K562 (cell line): ENCODE results near the gene KLK3. TPM values are rescaled to one million over a fixed set of nuclear protein-coding genes. Genes with fewer than 3 reads are reported as not detected.
A peak's percentile ranks its signal among the peaks of the same experiment; 100 is the strongest.

ENCODE experiments used
- CTBP1 ChIP-seq: fragments of 450-650 bp; IDR thresholded peaks from 2 replicates; pipeline ENCODE4 v1.6.1; 2016; ENCODE audit warnings: borderline replicate concordance
- DMBX1 ChIP-seq: fragments of 250-450 bp; sonication (Bioruptor Pico); IDR thresholded peaks from 2 replicates; pipeline ENCODE4 v1.8.0; 2022; ENCODE audit warnings: inconsistent platforms, mild to moderate bottlenecking, moderate library complexity, borderline replicate concordance
- ELF2 ChIP-seq: fragments of 250-450 bp; sonication (Bioruptor Pico); IDR thresholded peaks from 2 replicates; pipeline ENCODE4 v1.5.0; 2021; ENCODE audit warnings: mild to moderate bottlenecking
- GTF3C2 ChIP-seq: IDR thresholded peaks from 3 replicates; pipeline ENCODE4 v1.6.1; 2011; ENCODE audit warnings: borderline replicate concordance, mild to moderate bottlenecking, moderate library complexity; ENCODE audit not compliant: insufficient read length; ENCODE audit errors: extremely low read depth
- HCFC1 ChIP-seq: IDR thresholded peaks from 2 replicates; pipeline ENCODE4 v1.6.1; 2012; ENCODE audit warnings: low read depth, low read length, improper control_type of control experiment
- MXI1 ChIP-seq: IDR thresholded peaks from 2 replicates; pipeline ENCODE4 v1.6.1; 2011; ENCODE audit warnings: low read depth, mild to moderate bottlenecking, improper control_type of control experiment, low read length
- MYBL2 ChIP-seq, 2 experiments: fragments of 450-650 bp in 1 of 2; sonication (generic) in 1 of 2; formaldehyde crosslinking in 1 of 2; IDR thresholded peaks; 2 replicates each; pipeline versions ENCODE4 v1.6.1 to v1.8.1; 2017 to 2022; ENCODE audit warnings: borderline replicate concordance in 1 of 2, inconsistent platforms in 1 of 2, low read depth in 1 of 2, mild to moderate bottlenecking in 1 of 2, missing genetic modification reagents in 1 of 2, moderate library complexity in 1 of 2
- NONO ChIP-seq, 2 experiments: fragments of 200-400 bp in 1 of 2; fragments of 450-650 bp in 1 of 2; formaldehyde crosslinking in 1 of 2; IDR thresholded peaks; 2 replicates each; pipeline ENCODE4 v1.6.1; 2017; ENCODE audit warnings: low read depth in 2 of 2, mild to moderate bottlenecking in 2 of 2, moderate library complexity in 2 of 2, low read length in 1 of 2
- RB1 ChIP-seq: fragments of 450-650 bp; IDR thresholded peaks from 2 replicates; pipeline ENCODE4 v1.6.1; 2017; ENCODE audit warnings: low read depth, mild to moderate bottlenecking
- RNF2 ChIP-seq: sonication (generic); IDR thresholded peaks from 2 replicates; pipeline ENCODE4 v1.6.1; 2016
- SAP30 ChIP-seq: fragments of 200-600 bp; sonication (generic); IDR thresholded peaks from 2 replicates; pipeline ENCODE4 v1.6.1; 2012; ENCODE audit warnings: borderline replicate concordance, low read depth, mild to moderate bottlenecking, moderate library complexity, low read length, control low read depth, inconsistent platforms; ENCODE audit not compliant: insufficient read depth, poor library complexity, severe bottlenecking
- ZBTB49 ChIP-seq: sonication (generic); formaldehyde crosslinking; IDR thresholded peaks from 2 replicates; pipeline ENCODE4 v1.8.0; 2022; ENCODE audit warnings: missing genetic modification reagents, mild to moderate bottlenecking, borderline replicate concordance
- ZBTB8A ChIP-seq: fragments of 450-650 bp; IDR thresholded peaks from 2 replicates; pipeline ENCODE4 v1.6.1; 2018; ENCODE audit warnings: mild to moderate bottlenecking, moderate library complexity; ENCODE audit not compliant: partially characterized antibody
- ZFP30 ChIP-seq: fragments of 250-450 bp; sonication (Bioruptor Pico); IDR thresholded peaks from 2 replicates; pipeline ENCODE4 v1.8.0; 2022; ENCODE audit warnings: moderate library complexity, mild to moderate bottlenecking, inconsistent platforms, borderline replicate concordance
- ZFPM2 ChIP-seq: fragments of 250-450 bp; sonication (Bioruptor Pico); IDR thresholded peaks from 2 replicates; pipeline ENCODE4 v1.5.1; 2022; ENCODE audit warnings: mild to moderate bottlenecking
- ZNF354B ChIP-seq: fragments of 250-450 bp; sonication (Bioruptor Pico); IDR thresholded peaks from 2 replicates; pipeline ENCODE4 v1.4.0; 2020
- polyA plus RNA-seq, 8 experiments: library from polyadenylated mRNA; depleted of rRNA in 4 of 8; stranded (reverse) in 5 of 8; unstranded in 3 of 8; fragments of >200 nt; fragmentation: Nextera tagmentation in 2 of 8; fragmentation: Illumina TruSeq in 1 of 8; extraction: Ambion mirVana in 2 of 8; extraction: Trizol in 1 of 8; gene quantifications; 2 replicates each; pipeline versions ENCODE4 v1.2.1 to v1.2.3, GENCODE V29; 2011 to 2014; ENCODE audit warnings: inconsistent platforms in 1 of 8, missing spikeins in 1 of 8
- total RNA-seq, 7 experiments: library from RNA; depleted of rRNA in 6 of 7; stranded (reverse); fragments of >200 nt in 6 of 7; fragmentation: Illumina TruSeq in 2 of 7; extraction: Trizol in 2 of 7; gene quantifications; 2 replicates each; pipeline versions ENCODE4 v1.2.1 to v1.2.3, GENCODE V29; 2011 to 2021; ENCODE audit warnings: low replicate concordance in 1 of 7
- TF ChIP-seq, protein P1 (sequence below): fragments of 250-450 bp; sonication (Bioruptor Pico); IDR thresholded peaks from 2 replicates; pipeline ENCODE4 v1.5.0; 2021

Gene KLK3
- total and polyA plus RNA-seq, 9 of the 15 experiments (the other 6 are each of a cell fraction or from before 2014, with no cell fraction given): not detected

DNA sequence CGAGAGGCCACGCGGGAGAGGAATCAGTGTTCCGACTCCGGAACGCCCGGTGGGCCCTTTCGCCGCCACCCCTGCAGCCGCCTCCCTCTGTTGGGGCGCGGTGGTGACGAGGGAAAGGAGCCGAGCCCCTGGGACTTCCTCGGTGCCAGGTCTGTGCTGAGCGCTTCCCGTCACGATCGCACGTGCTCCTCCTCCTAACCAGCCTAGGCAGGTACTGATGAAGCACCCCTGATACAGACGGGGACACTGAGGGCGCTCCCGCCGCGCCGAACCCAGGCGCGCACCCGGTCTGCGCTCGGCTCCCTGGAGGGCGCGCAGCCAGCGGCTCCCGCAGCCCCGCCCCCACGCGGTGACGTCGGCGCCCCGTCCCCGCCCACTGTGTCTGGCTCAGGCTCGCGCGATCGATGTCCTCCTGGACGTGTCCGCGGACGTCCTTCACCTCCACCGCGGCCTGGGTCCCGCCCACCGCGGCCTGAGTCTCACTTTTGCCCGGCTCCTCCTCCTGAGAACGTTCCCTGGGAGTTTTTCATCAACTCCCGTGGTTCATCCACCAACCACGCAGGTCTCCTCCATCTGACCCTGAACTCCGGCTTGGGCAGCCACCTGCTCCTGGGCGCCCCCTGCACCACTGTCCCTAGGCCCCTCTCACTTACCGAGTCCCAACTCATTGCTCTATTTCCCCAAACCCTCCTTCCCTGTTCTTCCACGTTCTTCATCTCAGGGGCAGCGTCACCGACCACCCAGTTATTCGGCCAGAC lies 18.8 kb upstream of the KLK3 start (continued):
- TF ChIP-seq SAP30 (peak; percentile 29), GTF3C2 (no peak), HCFC1 (no peak), RB1 (peak; percentile 78; the same call in 1 of the 2 replicates), MXI1 (no peak), ZNF354B (CRISPR knock-in tag) (no peak), NONO (IDR thresholded peaks at IDR 0.05; ENCODE audit: low read depth in 2 of 2, low read length in 1 of 2) (0 out of 4 replicates have a peak, but pooled peaks of 1 of the 2 experiments have one; percentile 21), MYBL2 (IDR thresholded peaks at IDR 0.05; ENCODE audit: low read depth) (no peak), MYBL2 (CRISPR knock-in tag; IDR thresholded peaks at IDR 0.05; ENCODE audit: borderline replicate concordance) (no peak), ZBTB8A (no peak), CTBP1 (peak; percentile 93), DMBX1 (no peak), ZFPM2 (CRISPR knock-in tag) (0 out of 2 replicates have a peak, but pooled peaks have one; percentile 31), ZFP30 (CRISPR knock-in tag) (no peak), RNF2 (no peak), ELF2 (CRISPR knock-in tag) (no peak), ZBTB49 (CRISPR knock-in tag) (no peak)
- TF ChIP-seq, protein P1, sequence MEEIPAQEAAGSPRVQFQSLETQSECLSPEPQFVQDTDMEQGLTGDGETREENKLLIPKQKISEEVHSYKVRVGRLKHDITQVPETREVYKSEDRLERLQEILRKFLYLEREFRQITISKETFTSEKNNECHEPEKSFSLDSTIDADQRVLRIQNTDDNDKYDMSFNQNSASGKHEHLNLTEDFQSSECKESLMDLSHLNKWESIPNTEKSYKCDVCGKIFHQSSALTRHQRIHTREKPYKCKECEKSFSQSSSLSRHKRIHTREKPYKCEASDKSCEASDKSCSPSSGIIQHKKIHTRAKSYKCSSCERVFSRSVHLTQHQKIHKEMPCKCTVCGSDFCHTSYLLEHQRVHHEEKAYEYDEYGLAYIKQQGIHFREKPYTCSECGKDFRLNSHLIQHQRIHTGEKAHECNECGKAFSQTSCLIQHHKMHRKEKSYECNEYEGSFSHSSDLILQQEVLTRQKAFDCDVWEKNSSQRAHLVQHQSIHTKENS (CRISPR knock-in tag): no peak
